GM19043 (cell line): ENCODE measurements around the gene AGER.
"Not testable (repeated sequence)": the region's sequence is repeated elsewhere in the genome, so short reads cannot be mapped to it uniquely, and the experiment has no call there.

Experiments
- ATAC-seq: cut with Tn5 transposase; IDR thresholded peaks from one replicate; pipeline ENCODE4 v1.9.1; 2021; ENCODE audit warnings: low read depth; ENCODE audit not compliant: unreplicated experiment

Gene AGER

DNA sequence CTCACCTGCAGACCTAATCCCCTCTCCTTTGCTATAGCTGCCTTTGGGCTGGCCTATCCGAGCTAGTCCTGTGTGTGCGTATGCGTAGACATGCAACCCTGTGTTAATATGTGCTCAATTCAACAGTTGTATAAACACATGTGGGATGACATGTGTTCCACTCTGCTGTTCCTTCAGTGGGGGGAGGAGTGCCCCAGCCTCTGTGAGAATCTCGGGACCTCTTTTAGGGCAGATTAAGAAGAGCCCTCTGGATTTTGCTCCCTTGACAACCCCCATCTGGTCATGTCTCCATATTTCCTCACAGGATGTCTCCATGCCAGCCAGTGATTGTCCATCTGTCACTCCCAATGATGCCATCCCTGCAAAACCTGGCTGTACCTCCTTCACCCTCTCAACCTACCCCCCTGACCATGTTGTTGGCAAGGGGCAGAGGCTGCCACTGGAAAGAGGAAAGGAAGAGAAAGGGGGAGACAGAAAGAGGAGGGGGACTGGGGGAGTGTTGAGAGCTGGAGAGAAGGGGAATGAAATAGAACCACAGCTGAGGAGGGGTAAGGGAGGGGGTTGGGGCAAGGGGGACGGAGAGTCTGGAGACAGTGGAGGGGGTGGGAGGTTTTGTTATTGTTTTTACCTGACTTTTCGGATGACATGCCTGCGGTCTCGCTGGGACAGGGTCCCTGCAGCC, 32.7 kb downstream of the AGER start:
- no peak for ATAC-seq

GRCh38 chr6:32149932-32150870, 33.9 kb downstream of the AGER start:
- ATAC-seq = no peak

DNA sequence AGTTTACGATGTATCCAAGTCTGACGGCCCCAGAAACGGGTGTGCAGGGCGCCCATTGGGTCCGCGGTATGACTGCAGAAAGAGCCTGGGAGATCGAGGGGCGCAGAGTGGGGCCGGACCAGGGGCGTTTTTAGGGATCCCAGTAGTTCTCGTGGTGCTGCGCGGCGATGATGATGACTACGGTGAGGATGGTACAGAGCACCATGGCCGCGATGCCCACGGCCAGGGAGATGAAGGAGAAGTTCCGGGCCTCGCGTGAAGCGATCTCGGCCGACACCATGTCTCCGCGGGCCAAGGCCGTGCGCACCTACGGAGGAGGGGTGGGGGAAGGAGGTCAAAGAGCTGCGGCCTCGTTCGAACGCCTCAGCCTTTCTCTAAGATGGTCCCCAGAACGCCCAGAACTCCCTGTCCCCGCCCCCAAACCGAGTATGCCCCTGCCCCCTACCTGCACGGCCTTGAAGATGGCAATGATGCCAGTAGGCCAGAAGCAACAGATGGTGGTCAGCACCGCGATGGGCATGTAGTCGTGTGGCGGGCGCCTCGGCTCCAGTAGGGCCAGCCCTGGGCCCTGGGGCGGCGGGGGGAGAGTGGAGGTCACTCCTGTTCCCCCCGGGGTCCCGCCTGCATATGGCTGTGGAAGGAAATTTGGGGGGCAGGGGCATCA, 34.8 kb downstream of the AGER start:
- ATAC-seq = no peak

DNA sequence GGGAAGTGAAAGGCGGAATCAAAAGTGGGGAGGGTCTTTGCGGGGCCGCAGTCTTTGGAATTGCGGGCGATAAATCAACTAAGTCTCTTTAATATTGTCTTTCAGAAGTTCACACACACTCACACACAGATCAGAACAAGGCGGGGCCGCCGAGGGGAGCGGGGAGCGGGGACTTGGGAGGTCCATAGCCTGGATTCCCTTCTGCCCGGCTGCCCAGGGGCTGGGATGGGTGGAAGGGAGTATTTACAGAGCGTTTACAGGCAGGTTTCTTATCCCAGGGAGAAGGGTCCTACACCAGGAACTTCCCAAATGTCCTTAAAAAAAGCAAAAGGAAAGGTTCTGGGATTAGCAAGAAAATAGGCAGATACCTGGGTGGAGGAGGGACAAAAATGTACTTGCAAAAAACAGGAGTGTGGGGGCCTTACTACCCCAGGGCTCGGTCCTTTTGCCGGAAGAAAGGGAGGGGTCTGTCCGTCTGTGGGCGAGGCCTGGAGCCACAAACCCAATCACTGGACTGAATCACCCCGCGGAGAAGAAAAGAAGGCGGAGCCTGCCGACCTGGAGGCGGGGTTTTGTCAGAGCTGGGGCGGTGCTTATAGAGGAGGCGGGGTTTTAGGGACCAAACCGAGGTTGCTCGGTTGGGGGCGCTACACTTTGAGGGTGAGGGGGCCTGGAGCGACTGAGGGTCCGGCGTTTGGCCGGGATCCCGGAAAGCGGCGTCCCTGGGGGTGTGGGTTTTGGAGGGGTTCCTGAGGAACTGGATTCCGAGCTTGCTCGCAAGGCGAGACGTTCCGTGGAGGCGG, 35.6 kb downstream of the AGER start:
- ATAC-seq = no peak

DNA sequence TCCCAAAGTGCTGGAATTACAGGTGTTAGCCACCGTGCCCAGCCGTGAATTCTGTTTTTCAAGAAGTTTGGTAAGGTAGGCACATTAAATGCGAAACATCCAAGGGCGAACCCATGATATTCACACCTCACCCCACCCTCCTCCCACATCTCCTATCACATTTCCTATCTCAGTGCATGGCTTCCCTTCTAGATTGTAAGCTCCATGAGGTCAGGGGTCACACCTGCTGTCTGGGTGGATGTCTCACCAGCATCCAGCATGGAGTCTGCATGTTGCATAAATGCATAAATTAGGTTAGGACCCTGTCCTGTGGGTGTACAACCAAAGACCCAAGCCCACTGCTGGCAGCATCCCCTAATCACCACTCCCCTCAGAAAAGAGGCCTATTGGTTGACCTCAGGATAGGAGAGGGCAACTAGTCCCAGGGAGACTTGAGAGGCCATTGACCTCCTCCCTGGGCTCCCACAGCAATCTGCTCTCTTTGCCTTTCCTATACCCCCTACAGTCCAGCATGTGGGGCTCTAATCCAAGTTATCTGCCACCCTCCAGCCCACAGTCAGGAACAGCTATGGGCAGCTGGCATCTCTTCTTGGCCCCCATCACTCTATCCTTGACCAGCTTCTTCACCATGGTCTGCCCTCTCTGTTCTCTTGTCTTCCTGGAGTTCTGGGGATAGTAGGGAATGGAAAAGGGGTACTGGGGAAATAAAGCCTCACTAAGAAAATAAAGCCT, 36.5 kb downstream of the AGER start:
- ATAC-seq = no peak

DNA sequence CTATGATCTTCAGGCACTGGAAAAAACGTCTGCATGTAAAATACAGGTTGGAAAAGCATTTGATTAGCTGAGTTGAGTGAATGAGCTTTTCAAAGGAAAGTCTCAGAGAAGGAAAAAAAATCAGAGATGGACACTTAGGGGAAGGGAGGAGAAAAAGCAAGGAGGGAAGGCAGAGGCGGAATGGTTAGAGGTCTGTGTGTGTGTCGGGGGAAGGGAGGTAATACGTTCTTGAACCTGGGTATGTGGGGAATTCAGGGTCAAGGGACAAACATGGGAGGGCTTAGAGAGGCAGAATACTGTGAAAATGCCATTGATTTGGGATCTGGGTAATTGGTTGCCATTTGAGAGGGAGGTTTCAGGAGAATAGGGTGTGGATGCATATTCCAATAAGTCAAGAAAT, 37.4 kb downstream of the AGER start:
- no peak for ATAC-seq

- no peak for ATAC-seq
These were observed 37.8 kb downstream of the AGER start for GRCh38 chr6:32146287-32146686.

- ATAC-seq = not testable (repeated sequence)
These were observed 39.8 kb downstream of the AGER start for GRCh38 chr6:32144238-32144637.

DNA sequence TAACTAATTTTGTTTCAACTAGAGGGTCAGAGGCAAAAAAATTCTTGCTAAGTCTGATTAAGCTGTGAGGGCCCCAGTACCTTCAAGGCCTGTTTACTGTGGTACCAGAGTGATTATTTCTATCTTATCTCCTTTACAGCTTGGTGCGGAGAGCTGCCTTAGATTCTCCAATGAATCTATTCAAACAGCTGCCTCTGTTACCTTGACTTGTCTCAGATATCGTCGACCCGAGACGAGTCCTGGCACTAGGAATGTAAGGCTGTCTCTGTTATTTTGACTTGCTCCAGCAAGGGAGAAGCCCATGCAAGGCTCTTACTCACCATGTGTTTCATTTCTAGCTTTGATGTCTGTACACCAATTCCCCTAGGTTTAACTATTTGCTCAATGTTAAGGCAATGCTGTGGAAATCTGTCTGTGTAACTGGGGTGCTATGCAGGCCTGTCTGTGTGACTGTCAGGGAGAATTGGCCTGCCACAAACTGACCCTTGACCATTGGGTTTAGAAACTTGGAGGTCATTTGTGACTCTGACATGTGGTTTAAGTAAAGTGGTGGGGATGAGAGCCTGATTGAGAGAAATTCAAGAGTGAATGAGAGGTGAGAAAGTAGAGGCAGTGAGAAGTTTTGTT, 43.5 kb downstream of the AGER start:
- ATAC-seq = no peak

- no peak for ATAC-seq
These were observed 44.5 kb downstream of the AGER start for GRCh38 chr6:32139590-32139989.

DNA sequence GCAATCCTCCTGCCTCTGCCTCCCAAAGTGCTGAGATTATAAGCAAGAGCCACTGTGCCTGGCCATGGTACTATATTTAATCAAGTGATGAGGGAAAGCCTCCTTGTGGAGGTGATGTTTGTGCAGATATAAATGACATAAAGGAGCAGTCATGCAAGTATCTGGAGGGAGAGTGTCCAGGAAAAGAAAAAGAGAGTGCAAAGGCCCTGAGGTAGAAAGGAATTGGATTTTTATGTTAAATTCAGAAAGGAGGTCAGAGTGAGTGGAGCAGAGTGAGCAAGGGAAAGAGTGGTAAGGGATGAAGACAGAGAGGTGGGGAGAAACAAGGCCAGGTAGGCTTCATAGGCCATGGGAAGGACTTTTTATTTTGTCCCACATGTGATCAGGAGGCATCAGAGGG, 46.6 kb downstream of the AGER start:
- ATAC-seq = no peak

DNA sequence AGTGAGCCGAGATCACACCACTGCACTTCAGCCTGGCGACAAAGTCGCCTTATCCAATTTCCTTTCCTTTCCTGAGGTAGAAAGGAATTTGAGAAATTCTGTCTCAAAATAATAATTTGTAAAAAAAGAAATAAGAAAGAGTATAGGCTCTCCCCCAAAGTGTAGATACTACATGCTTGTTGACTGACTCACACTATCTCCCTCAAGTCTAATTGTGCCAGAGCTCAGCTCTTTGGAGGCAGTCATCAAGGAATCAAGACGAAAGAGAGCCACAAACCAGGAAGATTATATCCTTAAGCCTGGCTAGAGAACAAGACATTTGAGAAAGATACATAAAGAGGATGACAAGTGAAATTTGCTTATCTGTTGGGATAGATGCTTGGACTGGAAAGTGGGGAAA, 50.3 kb downstream of the AGER start:
- no peak for ATAC-seq

DNA sequence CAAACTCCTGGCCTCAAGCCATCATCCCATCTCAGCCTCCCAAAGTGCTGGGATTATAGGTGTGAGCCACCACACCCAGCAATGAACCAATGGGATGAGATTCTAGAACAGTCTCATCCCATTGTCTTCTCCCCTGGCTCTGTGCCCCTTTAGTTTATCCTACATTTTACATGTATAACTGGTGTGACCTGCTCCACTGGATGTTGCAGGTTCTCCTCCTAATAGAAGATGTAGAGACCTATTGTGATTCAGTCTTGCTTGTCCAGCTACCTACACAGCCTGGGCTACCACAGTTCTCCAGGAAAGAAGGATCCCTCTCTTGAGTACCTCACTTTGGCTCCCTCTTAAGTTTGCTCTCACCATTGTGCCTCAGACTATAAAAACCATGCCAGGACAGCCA, 51.9 kb downstream of the AGER start:
- ATAC-seq = no peak

DNA sequence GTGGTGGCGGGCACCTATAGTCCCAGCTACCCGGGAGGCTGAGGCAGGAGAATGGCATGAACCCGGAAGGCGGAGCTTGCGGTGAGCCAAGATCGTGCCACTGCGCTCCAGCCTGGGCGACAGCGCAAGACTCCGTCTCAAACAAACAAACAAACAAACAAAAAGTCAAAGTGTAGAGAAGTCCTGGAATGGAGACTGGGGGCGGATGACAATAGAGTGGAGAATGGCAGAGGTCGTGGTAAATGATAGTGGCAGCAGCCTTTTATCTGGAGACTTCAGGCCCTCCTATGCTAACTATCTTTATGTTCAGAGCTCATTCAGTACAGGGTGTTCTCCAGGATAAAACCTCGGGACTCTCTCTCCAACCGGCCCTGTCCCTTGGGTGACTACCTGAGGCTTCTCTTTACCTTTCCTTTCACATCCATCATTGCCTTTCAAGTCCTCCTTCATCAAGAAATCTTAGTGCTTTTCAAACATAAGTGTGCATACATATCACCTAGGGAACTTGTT, 52.6 kb downstream of the AGER start:
- ATAC-seq = no peak
